Activated B cell treated with CpG ODN at 0.5 μM for 24 hours (primary cell): ENCODE data around the gene TRPV4. TPM values are rescaled to one million over a fixed set of nuclear protein-coding genes. Genes with fewer than 3 reads are reported as not detected.

Experiments used
- ATAC-seq: fragments of 200-7000 bp; cut with Tn5 transposase; one replicate; pipeline ENCODE4 v1.10.0; 2021; ENCODE audit warnings: low read depth, mild to moderate bottlenecking, moderate library complexity
- CTCF ChIA-PET: fragments of 350-600 bp; sonication (Branson Sonifier 250); formaldehyde crosslinking; loops from one replicate; lab custom pipeline; 2021; ENCODE audit warnings: antibody characterized with exemption; lab: Charles Lee
- POLR2A ChIA-PET: fragments of 350-600 bp; sonication (Branson Sonifier 250); formaldehyde crosslinking; loops from one replicate; lab custom pipeline; 2021; ENCODE audit warnings: antibody characterized with exemption; lab: Charles Lee
- DNase-seq: peaks from one replicate; pipeline ENCODE4 v3.0.0; 2022
- H3K27ac Mint-ChIP-seq: one replicate; pipeline ENCODE4 v1.8.0; 2020; ENCODE audit warnings: mixed read lengths
- H3K27me3 Mint-ChIP-seq: one replicate; pipeline ENCODE4 v1.8.0; 2021; ENCODE audit warnings: mixed read lengths
- H3K36me3 Mint-ChIP-seq: one replicate; pipeline ENCODE4 v1.8.0; 2021; ENCODE audit warnings: low read depth, mixed read lengths
- H3K4me1 Mint-ChIP-seq: one replicate; pipeline ENCODE4 v1.8.0; 2021; ENCODE audit warnings: mixed read lengths
- H3K4me3 Mint-ChIP-seq: one replicate; pipeline ENCODE4 v1.8.0; 2020; ENCODE audit warnings: mild to moderate bottlenecking, mixed read lengths
- H3K9me3 Mint-ChIP-seq: one replicate; pipeline ENCODE4 v1.8.0; 2020; ENCODE audit warnings: mixed read lengths
- intact Hi-C: fragments of 100-400 bp; cut with micrococcal nuclease; formaldehyde crosslinking; loops from one replicate; pipeline ENCODE4 v1.15.1; 2024
- total RNA-seq: library from RNA; stranded (reverse); gene quantifications from 2 replicates; pipeline ENCODE4 v1.2.3, GENCODE V29; 2022
- TF ChIP-seq, protein P1 (sequence below): fragments of 200-600 bp; IDR thresholded peaks from one replicate; pipeline ENCODE4 v1.8.0; 2022; ENCODE audit warnings: antibody characterized with exemption, mild to moderate bottlenecking

The TRPV4 gene
- total RNA-seq, 1 donor from 2014 or later: not detected

DNA sequence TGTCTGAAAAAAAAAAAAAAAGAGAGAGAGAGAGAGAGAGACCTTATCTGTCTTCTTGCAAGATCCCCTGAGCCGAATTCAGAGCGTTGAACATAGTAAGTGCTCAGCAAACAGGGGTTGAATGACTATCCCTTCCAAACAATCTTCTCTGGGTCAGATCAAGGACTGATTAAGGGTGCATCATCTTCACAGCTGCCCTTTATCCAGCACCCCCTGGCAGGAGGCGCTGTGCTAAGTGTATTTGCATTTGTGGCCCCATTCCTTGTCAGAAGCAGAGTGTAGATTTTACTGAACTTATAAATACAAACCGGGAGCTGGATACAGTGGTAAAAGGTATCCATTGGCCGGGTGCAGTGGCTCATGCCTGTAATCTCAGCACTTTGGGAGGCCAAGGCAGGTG, 8.8 kb upstream of the TRPV4 start:
- H3K4me3 Mint-ChIP-seq: no peak overlapping the region
- POLR2A ChIA-PET: no interaction called here
- peaks cover 1% of the 10 kb centered on the region for H3K27me3 Mint-ChIP-seq
- H3K4me1 Mint-ChIP-seq: peaks cover 6% of the 10 kb centered on the region
- DNase-seq (no peak), ATAC-seq (no peak)
- H3K36me3 Mint-ChIP-seq: no peaks in the 10 kb centered on the region
- CTCF ChIA-PET: interaction anchor here (1.9 kb wide), 1 partner anchor 12 kb away, joined by 6 read pairs; no protein-coding TSS in a partner anchor
- no peak overlapping the region for H3K27ac Mint-ChIP-seq
- intact Hi-C loops: no loop called here
- TF ChIP-seq, protein P1, sequence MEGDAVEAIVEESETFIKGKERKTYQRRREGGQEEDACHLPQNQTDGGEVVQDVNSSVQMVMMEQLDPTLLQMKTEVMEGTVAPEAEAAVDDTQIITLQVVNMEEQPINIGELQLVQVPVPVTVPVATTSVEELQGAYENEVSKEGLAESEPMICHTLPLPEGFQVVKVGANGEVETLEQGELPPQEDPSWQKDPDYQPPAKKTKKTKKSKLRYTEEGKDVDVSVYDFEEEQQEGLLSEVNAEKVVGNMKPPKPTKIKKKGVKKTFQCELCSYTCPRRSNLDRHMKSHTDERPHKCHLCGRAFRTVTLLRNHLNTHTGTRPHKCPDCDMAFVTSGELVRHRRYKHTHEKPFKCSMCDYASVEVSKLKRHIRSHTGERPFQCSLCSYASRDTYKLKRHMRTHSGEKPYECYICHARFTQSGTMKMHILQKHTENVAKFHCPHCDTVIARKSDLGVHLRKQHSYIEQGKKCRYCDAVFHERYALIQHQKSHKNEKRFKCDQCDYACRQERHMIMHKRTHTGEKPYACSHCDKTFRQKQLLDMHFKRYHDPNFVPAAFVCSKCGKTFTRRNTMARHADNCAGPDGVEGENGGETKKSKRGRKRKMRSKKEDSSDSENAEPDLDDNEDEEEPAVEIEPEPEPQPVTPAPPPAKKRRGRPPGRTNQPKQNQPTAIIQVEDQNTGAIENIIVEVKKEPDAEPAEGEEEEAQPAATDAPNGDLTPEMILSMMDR: no peak
- H3K9me3 Mint-ChIP-seq: no peaks in the 10 kb centered on the region

DNA sequence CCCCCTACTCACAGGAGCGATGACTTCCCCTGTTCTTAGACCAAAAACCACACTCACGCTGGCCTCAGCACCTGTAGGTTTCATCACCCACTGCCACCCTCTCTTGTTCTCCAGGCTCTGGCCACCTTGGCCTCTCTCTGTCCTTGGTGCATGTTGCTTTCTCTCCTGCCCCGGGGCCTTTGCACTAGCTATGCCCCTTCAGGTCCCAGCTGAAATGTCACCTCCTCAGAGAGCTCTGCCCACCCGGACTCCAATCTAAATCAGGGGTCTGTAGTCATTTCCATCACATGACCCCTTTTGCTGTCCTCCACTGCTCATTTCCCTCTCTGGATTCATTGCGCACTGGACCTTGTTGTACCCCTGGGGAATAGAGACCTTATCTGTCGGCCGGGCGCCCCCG, 8.2 kb upstream of the TRPV4 start:
- no peak overlapping the region for H3K27ac Mint-ChIP-seq
- intact Hi-C loops: no loop called here
- TF ChIP-seq, protein P1: no peak
- peaks cover 6% of the 10 kb centered on the region for H3K4me1 Mint-ChIP-seq
- peaks cover 1% of the 10 kb centered on the region for H3K27me3 Mint-ChIP-seq
- ATAC-seq (no peak), DNase-seq (no peak)
- ChIA-PET POLR2A (interaction anchor here (0.6 kb wide), 1 partner anchor 906 kb away, joined by 9 read pairs; no protein-coding TSS in a partner anchor), CTCF (no interaction called here)
- no peaks in the 10 kb centered on the region for H3K36me3 Mint-ChIP-seq
- H3K4me3 Mint-ChIP-seq: no peak overlapping the region
- H3K9me3 Mint-ChIP-seq: no peaks in the 10 kb centered on the region

DNA sequence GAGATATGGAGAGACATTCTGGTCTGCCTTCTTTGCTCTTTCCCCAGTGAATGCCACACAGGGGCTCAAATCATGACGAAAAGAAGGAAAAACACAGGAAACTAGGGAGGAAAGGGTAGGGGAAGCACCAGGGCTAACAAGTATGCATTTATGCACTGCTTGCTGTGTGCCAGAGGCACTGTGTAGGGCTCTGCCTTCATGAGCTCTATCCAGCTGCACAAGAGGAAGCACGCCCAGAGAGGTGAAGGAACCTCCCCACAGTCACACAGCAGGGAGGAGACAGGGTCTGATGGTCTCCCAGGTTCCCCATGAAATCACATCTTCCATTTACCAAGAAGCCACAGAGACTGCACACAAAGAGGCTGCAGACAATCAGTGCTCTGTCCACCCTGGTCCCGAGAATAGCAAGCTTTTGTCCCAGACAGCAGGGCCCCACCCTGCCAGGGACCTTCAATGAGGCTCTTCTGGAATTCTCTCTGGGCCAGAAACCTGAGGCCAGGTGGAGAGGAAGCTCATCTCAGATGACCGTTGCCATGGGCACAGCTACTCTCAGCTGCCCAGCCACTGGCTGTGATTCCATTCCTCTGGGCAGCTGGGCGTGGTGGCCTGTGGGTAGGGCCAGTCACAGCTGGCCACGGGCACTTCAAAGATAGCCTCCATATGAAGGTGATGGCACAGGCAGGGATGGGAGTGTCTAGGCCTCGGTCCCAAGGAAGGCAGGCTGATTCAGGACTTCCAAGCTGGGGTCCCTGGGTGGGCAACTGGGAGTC, 7.3 kb upstream of the TRPV4 start:
- ATAC-seq: no peak
- Mint-ChIP-seq H3K27ac (no peak overlapping the region), H3K9me3 (no peaks in the 10 kb centered on the region), H3K4me3 (no peak overlapping the region), H3K27me3 (peaks cover 2% of the 10 kb centered on the region), H3K36me3 (no peaks in the 10 kb centered on the region), H3K4me1 (peaks cover 6% of the 10 kb centered on the region)
- ChIA-PET POLR2A (no interaction called here), CTCF (no interaction called here)
- intact Hi-C loops: no loop called here
- TF ChIP-seq, protein P1: no peak
- no peak for DNase-seq

DNA sequence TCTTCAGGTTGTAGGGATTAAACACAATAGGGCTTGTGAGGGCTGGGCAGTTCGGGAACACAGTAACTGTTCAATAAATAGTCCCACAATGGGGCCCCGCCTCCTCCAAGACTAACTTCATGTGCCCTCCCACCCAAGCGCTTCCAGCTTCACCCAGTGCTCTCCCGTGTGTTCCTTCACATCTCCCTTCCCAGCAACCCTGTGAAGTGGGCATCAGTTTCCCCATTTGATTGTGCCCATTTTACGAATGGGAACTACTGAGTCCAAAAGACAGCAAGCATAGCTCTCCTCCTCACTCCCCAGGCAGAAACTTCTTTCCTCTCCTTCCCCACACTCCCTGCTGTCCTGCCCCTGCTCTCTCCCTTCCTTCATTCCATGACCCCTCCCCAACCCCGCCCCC, 6.2 kb upstream of the TRPV4 start:
- Mint-ChIP-seq H3K4me3 (no peak overlapping the region), H3K27me3 (peaks cover 8% of the 10 kb centered on the region), H3K9me3 (no peaks in the 10 kb centered on the region), H3K4me1 (no peaks in the 10 kb centered on the region), H3K36me3 (no peaks in the 10 kb centered on the region), H3K27ac (no peak overlapping the region)
- DNase-seq (no peak), ATAC-seq (no peak)
- TF ChIP-seq, protein P1: no peak
- intact Hi-C loops: no loop called here
- ChIA-PET POLR2A (interaction anchor here (0.7 kb wide), 1 partner anchor 13 kb away, joined by 4 read pairs; no protein-coding TSS in a partner anchor), CTCF (no interaction called here)

DNA sequence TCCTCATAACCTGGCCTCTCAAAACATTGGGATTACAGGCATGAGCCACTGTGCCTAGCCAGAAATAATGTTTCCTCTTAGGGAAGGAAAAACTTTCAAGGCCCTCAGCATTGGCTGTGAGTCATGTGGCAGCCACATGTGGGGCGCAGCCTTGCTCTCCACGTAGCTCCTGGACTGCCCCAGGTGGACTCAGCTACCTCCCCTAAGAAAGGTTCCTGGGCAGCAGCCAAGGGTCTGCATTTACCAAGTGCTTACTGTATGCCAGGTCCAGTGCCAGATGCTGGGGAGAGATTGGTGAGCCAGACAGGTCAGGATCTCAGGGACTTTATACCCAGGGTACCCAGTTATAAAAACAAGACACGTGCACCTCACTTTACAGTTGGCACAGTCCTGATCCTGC, 3.7 kb upstream of the TRPV4 start:
- ATAC-seq: no peak

More for the DNA sequence above, 3.7 kb upstream of the TRPV4 start:
- Mint-ChIP-seq H3K9me3 (no peaks in the 10 kb centered on the region), H3K4me3 (no peak overlapping the region), H3K36me3 (no peaks in the 10 kb centered on the region), H3K27me3 (peaks cover 15% of the 10 kb centered on the region), H3K27ac (no peak overlapping the region), H3K4me1 (peaks cover 4% of the 10 kb centered on the region)
- intact Hi-C loops: no loop called here
- POLR2A ChIA-PET: no interaction called here
- TF ChIP-seq, protein P1: no peak
- no peak for DNase-seq
- CTCF ChIA-PET: no interaction called here
